ENCODE measurements around the gene TTC34.
"Not testable (repeated sequence)": the region's sequence is repeated elsewhere in the genome, so short reads cannot be mapped to it uniquely, and the experiment has no call there.

DNA sequence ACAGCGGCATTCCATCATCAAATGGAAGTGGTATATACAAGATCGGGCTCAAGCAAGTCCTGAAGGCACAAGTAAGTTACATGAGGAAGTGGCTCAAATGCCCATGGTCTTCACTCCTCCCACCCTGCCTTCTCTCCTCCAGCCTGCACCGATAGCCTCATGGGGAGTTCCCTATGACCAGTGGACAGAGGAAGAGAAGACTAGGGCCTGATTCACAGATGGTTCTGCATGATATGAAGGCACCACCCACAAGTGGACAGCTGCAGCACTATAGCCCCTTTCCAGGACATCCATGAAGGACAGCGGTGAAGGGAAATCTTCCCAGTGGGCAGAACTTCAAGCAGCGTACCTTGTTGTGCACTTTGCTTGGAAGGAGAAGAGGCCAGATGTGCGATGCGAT lies 175.7 kb downstream of the TTC34 start:
- TF ChIP-seq, protein P1, sequence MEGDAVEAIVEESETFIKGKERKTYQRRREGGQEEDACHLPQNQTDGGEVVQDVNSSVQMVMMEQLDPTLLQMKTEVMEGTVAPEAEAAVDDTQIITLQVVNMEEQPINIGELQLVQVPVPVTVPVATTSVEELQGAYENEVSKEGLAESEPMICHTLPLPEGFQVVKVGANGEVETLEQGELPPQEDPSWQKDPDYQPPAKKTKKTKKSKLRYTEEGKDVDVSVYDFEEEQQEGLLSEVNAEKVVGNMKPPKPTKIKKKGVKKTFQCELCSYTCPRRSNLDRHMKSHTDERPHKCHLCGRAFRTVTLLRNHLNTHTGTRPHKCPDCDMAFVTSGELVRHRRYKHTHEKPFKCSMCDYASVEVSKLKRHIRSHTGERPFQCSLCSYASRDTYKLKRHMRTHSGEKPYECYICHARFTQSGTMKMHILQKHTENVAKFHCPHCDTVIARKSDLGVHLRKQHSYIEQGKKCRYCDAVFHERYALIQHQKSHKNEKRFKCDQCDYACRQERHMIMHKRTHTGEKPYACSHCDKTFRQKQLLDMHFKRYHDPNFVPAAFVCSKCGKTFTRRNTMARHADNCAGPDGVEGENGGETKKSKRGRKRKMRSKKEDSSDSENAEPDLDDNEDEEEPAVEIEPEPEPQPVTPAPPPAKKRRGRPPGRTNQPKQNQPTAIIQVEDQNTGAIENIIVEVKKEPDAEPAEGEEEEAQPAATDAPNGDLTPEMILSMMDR (IDR thresholded peaks at IDR 0.05 in 2 of 3, conservative IDR thresholded peaks at IDR 0.05 in 1 of 3; ENCODE audit: insufficient read depth in 2 of 3, low read depth in 1 of 3, low read length in 3 of 3), result not testable (repeated sequence)
- not testable (repeated sequence) for TF ChIP-seq YBX1, CSDE1 (IDR thresholded peaks at IDR 0.05)
- TF ChIP-seq, protein P2, sequence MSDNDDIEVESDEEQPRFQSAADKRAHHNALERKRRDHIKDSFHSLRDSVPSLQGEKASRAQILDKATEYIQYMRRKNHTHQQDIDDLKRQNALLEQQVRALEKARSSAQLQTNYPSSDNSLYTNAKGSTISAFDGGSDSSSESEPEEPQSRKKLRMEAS (CRISPR knock-in tag; IDR thresholded peaks at IDR 0.05), result not testable (repeated sequence)
